Kidney glomerular epithelial cell (primary cell): ENCODE measurements around the gene MYO1D.

Source experiments
- DNase-seq: peaks from one replicate; lab custom pipeline; 2025; lab: John Stamatoyannopoulos, UW

Gene MYO1D

GRCh38 chr17:32819035-32819434 lies 57.9 kb downstream of the MYO1D start:
- DNase-seq, result no peak

GRCh38 chr17:32815460-32815859 lies 61.5 kb downstream of the MYO1D start:
- DNase-seq, result no peak

- no peak for DNase-seq
Measured at GRCh38 chr17:32814836-32815235, 62.1 kb downstream of the MYO1D start.

- DNase-seq, result no peak
Measured at GRCh38 chr17:32813021-32813420, 63.9 kb downstream of the MYO1D start.

- DNase-seq, result no peak
Measured at GRCh38 chr17:32810690-32811089, 66.2 kb downstream of the MYO1D start.

- DNase-seq, result no peak
Measured at GRCh38 chr17:32807577-32807976, 69.3 kb downstream of the MYO1D start.

- DNase-seq, result peak; percentile 69
Measured at GRCh38 chr17:32806646-32807045, 70.3 kb downstream of the MYO1D start.

GRCh38 chr17:32805029-32805976 lies 71.6 kb downstream of the MYO1D start:
- no peak for DNase-seq

- DNase-seq, result no peak
Measured at GRCh38 chr17:32803544-32803943, 73.4 kb downstream of the MYO1D start.

- no peak for DNase-seq
Measured at GRCh38 chr17:32802306-32802705, 74.6 kb downstream of the MYO1D start.

GRCh38 chr17:32801641-32802040 lies 75.3 kb downstream of the MYO1D start:
- DNase-seq, result no peak

- no peak for DNase-seq
Measured at GRCh38 chr17:32801193-32801592, 75.7 kb downstream of the MYO1D start.

- DNase-seq, result no peak
Measured at GRCh38 chr17:32798938-32799337, 78.0 kb downstream of the MYO1D start.

GRCh38 chr17:32795339-32795979 lies 81.5 kb downstream of the MYO1D start:
- no peak for DNase-seq

- no peak for DNase-seq
Measured at GRCh38 chr17:32794533-32795246, 82.2 kb downstream of the MYO1D start.

GRCh38 chr17:32793841-32794240 lies 83.1 kb downstream of the MYO1D start:
- DNase-seq, result no peak

GRCh38 chr17:32792207-32792606 lies 84.7 kb downstream of the MYO1D start:
- DNase-seq, result no peak

- DNase-seq, result no peak
Measured at GRCh38 chr17:32786169-32786568, 90.8 kb downstream of the MYO1D start.

GRCh38 chr17:32784113-32784512 lies 92.8 kb downstream of the MYO1D start:
- no peak for DNase-seq

- DNase-seq, result peak; percentile 48
Measured at GRCh38 chr17:32783602-32784001, 93.3 kb downstream of the MYO1D start.

GRCh38 chr17:32780721-32781120 lies 96.2 kb downstream of the MYO1D start:
- DNase-seq, result no peak

GRCh38 chr17:32777922-32778321 lies 99.0 kb downstream of the MYO1D start:
- no peak for DNase-seq

GRCh38 chr17:32777436-32777835 lies 99.5 kb downstream of the MYO1D start:
- DNase-seq, result no peak
